ENCODE measurements around the gene GPATCH8. TPM values are rescaled to one million over a fixed set of nuclear protein-coding genes. Genes with fewer than 3 reads are reported as not detected.

Gene GPATCH8
- total RNA-seq, 1 donor from 2014 or later, result 66.9 TPM

DNA sequence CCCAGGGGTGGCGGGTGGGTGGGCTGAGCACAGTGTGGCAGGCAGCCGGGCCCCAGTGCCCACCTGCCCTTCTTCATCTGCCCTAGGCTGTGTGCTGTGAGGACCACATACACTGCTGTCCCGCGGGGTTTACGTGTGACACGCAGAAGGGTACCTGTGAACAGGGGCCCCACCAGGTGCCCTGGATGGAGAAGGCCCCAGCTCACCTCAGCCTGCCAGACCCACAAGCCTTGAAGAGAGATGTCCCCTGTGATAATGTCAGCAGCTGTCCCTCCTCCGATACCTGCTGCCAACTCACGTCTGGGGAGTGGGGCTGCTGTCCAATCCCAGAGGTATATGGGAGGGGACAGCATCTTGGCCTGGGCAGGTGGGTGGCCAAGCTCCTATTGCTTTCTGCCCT, 151.7 kb downstream of the GPATCH8 start:
- no peak for DNase-seq (ENCODE audit: low spot score)
- intact Hi-C loops (cut with DNase I), result no loop called here
- no peak for ATAC-seq

DNA sequence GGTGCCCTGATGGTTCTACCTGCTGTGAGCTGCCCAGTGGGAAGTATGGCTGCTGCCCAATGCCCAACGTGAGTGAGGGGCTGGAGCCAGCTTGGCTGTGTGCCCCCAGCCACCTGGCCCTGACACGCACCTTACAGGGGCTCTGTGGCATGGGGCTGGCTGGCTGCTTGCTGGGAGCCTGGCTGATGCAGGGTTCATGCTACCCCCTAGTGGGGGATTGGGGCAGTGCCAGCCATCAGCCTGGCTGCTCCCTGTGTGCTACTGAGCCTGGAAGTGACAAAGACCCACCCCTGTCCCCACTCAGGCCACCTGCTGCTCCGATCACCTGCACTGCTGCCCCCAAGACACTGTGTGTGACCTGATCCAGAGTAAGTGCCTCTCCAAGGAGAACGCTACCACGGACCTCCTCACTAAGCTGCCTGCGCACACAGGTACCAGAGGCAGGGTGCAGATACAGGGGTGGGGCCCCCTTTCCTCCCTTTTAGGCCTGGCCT, 152.4 kb downstream of the GPATCH8 start:
- DNase-seq (ENCODE audit: low spot score) (no peak), ATAC-seq (peak; percentile 48)
- intact Hi-C loops (cut with DNase I), result no loop called here

DNA sequence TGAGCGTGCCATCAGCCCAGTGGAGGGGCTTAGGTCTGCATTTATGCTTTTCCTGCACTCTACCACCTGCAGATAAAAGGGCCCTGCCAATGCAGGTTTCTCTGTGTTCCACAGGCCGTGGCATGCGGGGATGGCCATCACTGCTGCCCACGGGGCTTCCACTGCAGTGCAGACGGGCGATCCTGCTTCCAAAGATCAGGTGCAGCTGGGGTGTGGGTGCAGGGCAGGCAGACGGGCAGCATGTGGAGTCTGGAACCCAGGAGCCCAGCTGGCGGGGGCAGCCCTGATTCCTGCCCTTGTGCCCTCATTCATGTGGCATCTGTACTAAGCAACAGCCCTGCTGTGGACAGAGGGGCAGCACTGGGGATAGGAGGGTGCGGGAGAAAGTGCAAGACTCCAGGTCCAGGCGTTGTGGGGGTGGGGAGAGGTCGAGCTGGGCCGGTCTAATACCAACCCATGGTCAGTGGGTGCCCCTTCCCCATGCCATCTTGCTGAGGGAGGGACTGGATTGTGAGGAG, 153.6 kb downstream of the GPATCH8 start:
- ATAC-seq, result no peak
- intact Hi-C loops (cut with DNase I), result no loop called here
- no peak for DNase-seq (ENCODE audit: low spot score)

GRCh38 chr17:44348988-44349364, 154.2 kb downstream of the GPATCH8 start:
- ATAC-seq (no peak), DNase-seq (ENCODE audit: low spot score) (no peak)
- intact Hi-C loops (cut with DNase I), result no loop called here

DNA sequence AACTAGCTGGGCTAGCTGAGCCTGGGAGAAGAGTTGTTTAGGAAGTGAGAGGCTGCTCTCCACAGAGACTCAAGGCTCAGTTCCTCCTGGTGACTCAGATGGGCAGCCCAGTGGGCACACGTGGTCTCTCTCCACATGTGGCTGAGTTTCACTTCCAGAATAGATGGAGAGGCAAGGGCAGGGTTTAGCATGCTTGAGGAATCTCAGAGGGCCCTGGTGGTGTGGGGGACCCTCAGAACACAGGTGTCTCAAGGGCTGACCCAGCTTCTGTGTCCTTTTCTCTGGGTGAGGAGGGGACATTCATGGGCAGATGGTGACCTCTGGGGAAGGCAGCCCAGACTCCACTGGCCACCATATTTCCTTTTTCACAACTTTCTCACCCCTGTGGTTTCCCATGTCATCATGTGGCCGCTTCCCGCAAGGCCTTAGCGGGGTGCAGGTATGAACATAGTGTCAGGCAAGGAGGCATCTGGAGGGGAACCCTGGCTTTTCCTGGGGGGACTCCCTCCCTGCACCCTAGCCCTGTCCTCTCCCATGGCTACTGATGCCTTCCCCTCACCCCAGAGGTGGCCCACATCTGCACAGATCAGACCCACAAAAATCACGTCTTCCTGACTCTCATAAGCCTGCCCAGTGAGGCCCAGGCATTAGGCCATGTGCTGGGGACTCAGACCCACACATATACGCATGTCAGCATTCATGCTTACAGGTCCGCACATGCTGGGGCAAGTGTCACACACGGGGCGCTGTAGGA, 154.8 kb downstream of the GPATCH8 start:
- DNase-seq (ENCODE audit: low spot score) (no peak), ATAC-seq (no peak)
- intact Hi-C loops (cut with DNase I), result no loop called here

Other genes with a start within 250 kb of the GPATCH8 start
- 47.6 TPM for gene SLC4A1, start 235.3 kb downstream of the GPATCH8 start, total RNA-seq
- gene RUNDC3A, start 194.8 kb downstream of the GPATCH8 start, total RNA-seq, result 2.9 TPM
- gene SLC25A39, start 178.6 kb downstream of the GPATCH8 start, total RNA-seq, result 91.6 TPM
- gene GRN, start 158.1 kb downstream of the GPATCH8 start, total RNA-seq, result 169 TPM
- gene FAM171A2, start 139.6 kb downstream of the GPATCH8 start, total RNA-seq, result 3.7 TPM
- gene ITGA2B, start 113.8 kb downstream of the GPATCH8 start, total RNA-seq, result 6.2 TPM
- gene FZD2, start 54.1 kb upstream of the GPATCH8 start, total RNA-seq, result 22.9 TPM
- not detected for gene MEIOC, start 153.1 kb upstream of the GPATCH8 start, total RNA-seq
- 18.9 TPM for gene CCDC43, start 186.4 kb upstream of the GPATCH8 start, total RNA-seq
- 10.3 TPM for gene DBF4B, start 205.3 kb upstream of the GPATCH8 start, total RNA-seq

Data from sciatic nerve (tissue), 2 donors.